ELR (cell line): Measurements from ENCODE around the gene INO80.

Experiments
- DNase-seq: peaks from one replicate; pipeline ENCODE4 v3.0.0-alpha.2; 2015; ENCODE audit warnings: low read depth

Gene INO80

GRCh38 chr15:40944510-40945296 is 171.4 kb downstream of the INO80 start:
- DNase-seq: no peak

GRCh38 chr15:40943764-40944365 is 172.2 kb downstream of the INO80 start:
- no peak for DNase-seq

DNA sequence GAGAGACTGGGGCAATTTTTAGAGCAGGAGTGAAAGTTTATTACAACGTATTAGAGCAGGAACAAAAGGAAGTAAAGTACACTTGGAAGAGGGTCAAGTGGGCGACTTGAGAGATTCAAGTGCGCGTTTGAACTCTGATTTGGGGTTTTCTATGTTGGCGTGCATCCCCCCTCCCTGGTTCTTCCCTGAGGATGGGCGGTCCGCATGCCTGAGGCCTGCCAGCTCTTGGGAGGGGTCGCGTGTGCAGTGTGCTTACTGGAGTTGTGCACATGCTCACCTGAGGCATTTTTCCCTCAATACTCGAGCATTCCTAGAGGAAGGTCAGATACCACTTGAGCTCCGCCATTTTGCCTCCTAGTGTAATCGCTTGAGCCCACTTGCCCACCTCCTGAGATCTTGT is 173.2 kb downstream of the INO80 start:
- DNase-seq: no peak

DNA sequence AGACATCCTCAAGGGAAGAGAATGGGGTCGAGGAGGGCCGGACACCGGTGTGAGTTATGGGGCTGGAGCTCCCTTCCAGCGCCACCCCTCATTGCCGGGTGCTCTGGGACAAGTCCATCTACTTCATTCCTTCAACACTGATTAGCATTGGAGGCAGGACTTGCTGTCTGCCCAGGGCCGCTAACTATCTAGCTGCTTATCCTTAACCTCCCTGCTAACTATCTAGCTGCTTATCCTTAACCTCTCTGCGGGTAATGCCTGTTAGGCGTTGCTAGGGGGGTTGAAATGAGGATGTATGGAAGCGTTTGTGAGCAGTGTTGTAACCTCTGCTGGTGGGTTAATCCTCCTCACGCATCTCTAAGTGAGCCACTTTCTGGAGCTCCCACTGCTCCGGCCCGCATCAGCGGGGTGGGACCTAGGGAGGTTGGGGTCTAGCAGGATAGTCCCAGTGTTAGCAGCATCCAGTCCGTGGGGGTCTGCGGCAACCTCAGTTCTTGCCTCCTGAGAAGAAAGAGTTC is 173.7 kb downstream of the INO80 start:
- DNase-seq: peak; percentile 26

DNA sequence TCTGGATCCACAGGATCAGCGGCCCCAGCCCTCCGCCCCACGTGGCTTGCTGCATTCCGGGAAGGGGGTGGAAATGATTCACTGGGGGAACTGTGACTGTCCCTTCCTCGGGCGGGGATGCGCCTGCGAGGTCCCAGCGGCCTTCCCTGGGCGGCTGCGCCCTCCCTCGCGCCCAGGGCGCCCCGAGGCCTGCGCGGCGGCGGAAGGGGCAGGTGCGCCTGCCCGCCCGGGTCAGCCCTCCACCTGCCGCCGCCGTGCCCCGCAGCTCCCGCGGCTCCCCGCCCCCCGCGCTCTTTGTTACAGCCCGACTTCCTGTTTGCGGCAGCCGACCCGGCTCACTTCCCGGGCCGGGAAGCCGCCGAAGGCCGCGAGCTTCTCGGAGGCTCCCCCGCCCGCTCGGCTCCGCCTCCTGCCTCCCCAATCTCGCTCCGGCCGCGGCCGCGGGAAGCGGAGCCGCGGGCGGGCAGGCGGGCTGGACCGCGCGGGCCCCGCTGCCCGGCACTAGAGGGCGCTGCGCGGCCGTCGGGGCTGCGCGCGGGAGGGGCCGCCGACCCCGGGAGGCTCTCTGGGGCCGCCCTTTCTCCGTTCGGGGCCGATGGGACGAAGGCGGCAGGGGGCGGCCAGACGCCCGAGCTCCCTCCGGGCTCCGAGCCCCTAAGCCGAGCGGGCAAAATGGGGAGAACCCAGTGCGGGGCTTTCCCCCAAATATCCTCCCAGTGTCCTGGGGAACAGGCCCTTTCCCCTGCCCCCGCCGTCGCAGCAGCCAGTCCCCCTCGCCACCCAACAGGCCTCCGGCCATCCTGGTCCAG is 174.3 kb downstream of the INO80 start:
- DNase-seq: peak; percentile 88

DNA sequence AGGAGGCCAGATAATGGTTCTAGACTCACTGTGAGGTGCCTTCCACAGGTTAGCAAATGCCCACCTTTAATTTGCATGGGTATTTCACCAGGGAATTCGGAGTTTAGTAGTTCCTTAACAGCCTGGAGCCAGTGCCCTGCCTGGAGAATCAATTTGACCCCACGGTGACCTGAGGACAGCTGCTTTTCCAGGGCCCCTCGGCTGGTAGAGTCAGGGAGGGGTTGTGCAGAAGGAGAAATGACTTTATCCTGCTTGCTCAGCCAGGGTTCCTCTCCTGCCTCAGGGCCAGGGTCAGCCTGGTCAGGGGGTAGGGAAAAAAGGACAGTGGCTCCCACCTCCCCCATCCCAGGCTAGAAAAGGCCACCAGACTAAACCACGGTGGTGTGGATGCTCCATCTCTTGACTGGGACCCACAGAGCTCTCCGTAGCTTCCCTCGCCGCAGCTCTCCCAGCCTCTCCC is 175.0 kb downstream of the INO80 start:
- DNase-seq: peak; percentile 20

DNA sequence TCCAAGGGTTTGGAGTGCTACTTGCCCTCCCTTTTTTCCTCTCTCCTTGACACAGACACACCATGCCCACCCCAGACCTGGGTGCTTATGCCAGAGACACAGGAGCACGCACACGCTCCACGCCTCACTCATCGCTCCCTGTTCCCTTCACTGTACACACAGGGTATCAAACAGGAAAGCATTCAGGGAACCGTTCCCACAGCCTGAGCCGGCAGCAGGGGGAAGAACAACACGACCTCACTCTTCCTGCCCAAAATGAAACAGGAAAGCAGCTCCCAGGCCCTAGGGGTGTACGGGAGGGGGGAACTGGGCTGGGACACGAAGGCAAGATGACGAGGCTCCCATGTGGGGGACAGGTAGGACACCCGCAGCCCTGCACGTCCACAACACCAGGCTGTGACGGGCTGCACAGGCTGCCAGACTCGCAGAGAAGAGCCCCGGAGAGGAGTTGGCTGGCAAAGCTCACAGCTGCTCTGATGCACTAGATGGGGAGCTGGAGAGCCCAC is 175.7 kb downstream of the INO80 start:
- no peak for DNase-seq

- DNase-seq: no peak
These were observed 177.6 kb downstream of the INO80 start for GRCh38 chr15:40938536-40938870.

DNA sequence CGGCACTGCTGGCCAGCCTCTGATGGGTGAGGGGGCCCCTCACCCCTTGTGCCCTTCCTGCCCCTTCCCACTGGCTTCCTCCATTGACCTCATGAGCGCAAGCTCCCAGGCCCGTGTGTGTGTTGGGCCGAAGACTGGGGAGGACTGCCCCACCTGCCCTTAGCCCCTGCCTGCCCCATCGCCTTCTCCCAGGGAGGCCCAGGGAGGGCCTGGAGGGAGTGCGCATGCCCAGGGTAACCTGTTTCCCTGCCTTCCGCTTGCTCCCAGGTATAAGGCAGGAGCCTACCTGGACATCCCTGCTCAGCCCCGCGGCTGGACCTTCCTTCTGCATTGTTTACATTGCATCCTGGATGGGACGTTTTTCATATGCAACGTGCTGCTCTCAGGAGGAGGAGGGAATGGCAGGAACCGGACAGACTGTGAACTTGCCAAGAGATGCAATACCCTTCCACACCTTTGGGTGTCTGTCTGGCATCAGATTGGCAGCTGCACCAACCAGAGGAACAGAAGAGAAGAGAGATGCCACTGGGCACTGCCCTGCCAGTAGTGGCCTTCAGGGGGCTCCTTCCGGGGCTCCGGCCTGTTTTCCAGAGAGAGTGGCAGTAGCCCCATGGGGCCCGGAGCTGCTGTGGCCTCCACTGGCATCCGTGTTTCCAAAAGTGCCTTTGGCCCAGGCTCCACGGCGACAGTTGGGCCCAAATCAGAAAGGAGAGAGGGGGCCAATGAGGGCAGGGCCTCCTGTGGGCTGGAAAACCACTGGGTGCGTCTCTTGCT is 178.1 kb downstream of the INO80 start:
- DNase-seq: peak; percentile 54

DNA sequence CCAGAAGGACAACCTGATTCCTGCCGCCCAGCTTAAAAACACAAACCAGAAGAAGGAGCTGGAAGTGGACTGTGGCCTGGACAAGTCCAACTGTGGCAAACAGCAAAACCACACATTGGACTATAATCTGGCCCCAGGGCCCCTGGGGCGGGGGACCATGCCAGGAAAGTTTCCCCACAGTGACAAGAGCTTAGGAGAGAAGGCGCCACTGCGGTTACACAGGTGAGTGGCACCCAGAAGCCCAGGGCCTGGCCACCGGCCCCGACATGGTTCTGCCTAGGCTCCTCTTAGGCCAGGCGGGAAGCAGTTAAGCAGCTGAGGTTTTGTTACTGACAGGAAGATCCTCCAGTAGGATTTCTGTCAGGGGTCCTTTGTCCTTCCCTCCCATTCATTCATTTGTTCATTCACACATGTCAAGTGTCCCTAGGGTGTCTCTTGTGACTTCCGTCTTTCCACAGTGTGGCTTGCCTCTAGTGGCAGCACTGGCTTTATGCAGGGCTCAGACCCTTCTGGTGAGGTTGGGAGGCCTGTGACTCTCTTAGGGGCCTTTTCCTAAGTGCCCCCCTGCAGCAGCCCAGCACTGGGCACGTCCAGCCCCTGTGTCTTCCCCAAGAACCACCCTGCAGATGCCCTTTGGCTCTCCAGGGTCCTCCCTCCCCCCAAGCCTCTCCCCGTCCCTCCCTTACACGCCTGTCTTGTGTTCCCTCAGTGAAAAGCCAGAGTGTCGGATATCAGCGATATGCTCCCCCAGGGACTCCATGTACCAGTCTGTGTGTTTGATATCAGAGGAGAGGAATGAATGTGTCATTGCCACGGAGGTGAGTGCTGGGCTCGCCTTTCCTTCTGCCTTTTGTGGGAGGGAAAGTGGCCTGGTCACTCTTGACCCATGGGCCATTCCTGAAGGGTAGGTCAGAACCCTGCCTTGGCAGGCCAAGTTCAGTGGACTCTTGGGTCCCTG is 179.1 kb downstream of the INO80 start:
- no peak for DNase-seq

- DNase-seq: no peak
These were observed 179.8 kb downstream of the INO80 start for GRCh38 chr15:40936234-40936708.

DNA sequence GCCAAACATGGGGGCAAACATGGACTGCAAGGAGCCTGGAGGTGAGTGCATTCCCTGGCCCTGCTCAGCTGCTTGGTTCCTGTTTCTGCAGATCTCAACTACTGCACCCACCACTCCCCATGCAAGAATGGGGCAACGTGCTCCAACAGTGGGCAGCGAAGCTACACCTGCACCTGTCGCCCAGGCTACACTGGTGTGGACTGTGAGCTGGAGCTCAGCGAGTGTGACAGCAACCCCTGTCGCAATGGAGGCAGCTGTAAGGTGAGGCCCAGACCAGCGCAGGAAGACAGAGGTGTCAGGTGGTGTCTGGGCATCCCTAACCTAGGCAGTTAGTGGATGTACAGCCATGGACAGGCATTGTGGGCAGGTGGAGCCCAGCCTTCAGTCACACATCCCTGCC is 181.6 kb downstream of the INO80 start:
- no peak for DNase-seq

- no peak for DNase-seq
These were observed 182.6 kb downstream of the INO80 start for GRCh38 chr15:40933517-40933902.

DNA sequence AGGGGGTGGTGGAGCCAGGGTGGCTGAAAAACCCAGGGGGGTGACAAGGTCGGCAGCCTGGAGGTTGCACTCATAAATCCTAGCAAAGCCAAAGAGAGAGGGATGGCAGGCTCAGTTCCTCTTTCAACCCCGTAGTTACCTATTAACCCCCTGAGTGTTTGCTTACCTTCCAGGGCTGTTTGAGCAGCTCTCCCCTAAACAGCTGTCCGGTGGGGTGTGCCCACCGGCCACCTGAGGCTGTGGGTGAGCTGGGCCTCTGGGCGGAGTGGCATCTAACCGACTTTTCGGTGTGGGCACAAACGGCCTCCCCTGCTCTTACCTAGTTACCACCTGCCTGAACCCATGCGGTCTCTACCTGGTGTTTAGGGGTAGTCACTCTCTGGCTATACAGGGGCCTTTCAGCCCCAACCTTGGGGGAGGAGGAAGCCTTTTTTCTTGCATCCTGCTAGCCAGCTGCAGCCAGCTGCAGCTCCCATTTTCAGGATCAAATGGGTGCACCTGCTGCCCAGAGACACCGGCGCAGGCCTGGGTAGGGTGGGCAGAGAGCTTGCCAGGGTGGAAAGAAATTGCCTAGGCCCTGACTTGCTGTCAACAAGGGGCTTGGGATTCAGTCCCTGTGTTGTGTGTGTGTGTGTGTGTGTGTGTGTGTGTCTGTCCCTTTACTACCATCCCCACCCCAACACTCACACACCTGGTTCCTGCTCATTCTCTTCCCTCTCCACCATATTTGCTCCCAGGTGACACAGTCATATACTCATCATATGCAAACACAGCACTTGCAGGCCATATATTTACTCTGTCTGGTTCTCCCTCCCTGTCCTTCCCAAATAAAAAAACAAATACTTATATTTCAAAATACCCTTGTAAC is 183.2 kb downstream of the INO80 start:
- no peak for DNase-seq

DNA sequence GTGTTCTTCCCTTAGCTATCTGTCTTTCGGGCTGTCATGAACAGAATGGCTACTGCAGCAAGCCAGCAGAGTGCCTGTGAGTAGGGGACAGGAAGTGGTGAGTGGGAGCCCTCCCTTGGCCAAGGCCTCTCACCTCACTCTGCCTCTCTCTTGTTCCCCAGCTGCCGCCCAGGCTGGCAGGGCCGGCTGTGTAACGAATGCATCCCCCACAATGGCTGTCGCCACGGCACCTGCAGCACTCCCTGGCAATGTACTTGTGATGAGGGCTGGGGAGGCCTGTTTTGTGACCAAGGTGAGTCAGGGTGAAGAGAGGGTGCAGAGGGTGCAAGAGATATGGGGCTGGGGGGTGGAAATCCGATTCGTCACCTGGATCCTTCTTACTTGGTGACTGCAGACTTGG is 183.9 kb downstream of the INO80 start:
- no peak for DNase-seq

- DNase-seq: no peak
These were observed 184.6 kb downstream of the INO80 start for GRCh38 chr15:40931300-40932142.

DNA sequence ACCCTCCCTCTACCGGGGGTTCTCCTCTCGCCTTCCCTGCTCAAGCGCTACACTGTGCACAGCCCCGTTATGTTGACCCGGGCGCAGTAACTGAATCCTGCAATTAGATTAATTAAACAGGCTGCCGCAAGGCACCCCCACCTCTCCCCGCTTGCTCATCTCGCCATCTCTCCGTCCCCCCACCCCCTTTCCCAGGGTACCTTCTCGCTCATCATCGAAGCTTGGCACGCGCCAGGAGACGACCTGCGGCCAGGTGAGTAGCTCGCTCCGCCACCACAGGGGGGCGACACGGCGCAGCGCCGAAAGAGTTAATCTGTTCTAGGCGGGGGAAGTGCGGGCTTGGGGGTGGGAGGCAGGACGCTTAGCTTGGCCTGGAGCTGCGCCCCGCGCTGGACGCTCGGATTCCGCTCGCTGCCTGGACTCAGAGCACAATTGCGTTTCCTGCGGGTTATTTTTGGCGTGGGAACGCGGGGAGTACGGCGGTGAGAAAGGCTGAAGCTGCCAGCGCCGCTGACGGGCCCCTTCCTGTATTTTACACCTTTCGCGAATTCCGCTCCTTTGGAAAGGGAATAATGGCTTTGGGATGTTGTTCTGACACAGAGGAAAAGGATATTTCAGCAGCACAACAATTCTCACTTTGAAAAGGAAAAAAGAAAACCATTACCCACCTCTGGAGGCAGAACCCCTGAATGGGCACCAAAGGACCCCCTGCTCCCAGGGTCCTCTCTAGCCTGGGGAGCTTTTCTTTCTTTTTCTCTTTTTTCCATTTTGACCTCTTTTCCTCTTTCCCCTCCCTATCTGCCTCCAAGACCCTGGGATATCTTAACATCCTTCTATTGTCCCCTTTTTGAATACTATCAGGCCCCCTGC is 185.4 kb downstream of the INO80 start:
- DNase-seq: peak; percentile 58
